ENCODE data around the gene KDR.

DNA sequence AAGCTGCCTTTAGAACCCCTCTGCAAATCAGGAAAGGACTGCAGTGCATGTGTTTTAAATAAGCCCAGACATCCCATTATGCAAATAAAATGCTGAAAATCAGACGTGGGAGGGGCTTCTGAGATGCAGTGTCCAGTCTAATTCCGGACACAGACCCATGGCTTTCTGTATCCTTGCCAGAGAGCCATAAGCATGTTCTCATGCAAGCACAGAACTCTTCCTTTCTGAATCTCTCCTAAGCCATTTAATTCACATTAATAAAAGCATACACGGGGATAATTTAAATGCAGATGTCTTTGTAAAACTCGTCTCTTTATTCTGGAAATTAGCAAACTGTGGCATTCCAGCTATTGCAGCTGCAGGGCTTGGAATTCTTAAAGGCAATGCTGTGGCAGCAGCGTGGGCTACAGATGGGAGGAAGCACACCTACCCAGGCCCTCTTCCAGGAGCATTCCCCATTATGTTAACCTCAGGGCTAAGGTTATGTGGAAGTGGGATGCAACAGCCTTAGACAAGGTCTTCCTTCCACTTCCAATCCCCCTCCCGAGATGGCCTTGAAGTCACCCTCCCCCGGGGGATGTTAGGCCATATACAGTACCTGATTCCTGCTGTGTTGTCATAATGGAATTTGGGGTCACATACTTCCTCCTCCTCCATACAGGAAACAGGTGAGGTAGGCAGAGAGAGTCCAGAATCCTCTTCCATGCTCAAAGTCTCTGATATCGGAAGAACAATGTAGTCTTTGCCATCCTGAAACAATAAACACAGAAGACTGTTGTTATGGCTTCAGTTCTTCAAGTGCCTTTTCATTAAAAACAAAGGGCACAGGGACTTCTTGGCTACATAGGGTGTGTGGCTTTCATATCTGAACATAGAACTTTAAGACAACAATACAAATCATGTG lies 38.1 kb downstream of the KDR start:
- no peak for TF ChIP-seq EZH2phosphoT487 (IDR thresholded peaks at IDR 0.05)
- TF ChIP-seq, protein P1, sequence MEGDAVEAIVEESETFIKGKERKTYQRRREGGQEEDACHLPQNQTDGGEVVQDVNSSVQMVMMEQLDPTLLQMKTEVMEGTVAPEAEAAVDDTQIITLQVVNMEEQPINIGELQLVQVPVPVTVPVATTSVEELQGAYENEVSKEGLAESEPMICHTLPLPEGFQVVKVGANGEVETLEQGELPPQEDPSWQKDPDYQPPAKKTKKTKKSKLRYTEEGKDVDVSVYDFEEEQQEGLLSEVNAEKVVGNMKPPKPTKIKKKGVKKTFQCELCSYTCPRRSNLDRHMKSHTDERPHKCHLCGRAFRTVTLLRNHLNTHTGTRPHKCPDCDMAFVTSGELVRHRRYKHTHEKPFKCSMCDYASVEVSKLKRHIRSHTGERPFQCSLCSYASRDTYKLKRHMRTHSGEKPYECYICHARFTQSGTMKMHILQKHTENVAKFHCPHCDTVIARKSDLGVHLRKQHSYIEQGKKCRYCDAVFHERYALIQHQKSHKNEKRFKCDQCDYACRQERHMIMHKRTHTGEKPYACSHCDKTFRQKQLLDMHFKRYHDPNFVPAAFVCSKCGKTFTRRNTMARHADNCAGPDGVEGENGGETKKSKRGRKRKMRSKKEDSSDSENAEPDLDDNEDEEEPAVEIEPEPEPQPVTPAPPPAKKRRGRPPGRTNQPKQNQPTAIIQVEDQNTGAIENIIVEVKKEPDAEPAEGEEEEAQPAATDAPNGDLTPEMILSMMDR (IDR thresholded peaks at IDR 0.05), result no peak
- no peak for TF ChIP-seq EZH2 (IDR thresholded peaks at IDR 0.05)

Data from neural progenitor cell (in vitro differentiated cells).